ENCODE measurements around the gene GINM1.

DNA sequence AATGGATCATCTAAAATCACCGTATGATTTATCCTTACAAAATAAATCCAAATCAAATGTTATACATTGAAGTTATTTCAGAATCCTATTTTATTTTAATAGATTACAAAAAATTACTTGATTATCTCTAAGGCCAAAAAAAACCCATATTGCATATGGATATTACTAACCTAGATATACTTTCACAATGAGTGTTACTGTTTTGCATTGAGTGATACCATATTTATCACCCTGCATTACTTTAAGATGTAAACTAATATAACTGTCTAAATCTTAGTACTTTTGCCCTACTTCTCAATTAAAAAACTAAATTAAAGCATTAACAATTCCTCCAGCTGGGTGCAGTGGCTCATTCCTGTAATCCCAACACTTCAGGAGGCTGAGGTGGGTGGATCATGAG, 31.4 kb upstream of the GINM1 start:
- TF ChIP-seq RAD21 (IDR thresholded peaks at IDR 0.05; ENCODE audit: low read depth), result no peak
- TF ChIP-seq, protein P1, sequence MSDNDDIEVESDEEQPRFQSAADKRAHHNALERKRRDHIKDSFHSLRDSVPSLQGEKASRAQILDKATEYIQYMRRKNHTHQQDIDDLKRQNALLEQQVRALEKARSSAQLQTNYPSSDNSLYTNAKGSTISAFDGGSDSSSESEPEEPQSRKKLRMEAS (IDR thresholded peaks at IDR 0.05), result no peak
- TF ChIP-seq, protein P2, sequence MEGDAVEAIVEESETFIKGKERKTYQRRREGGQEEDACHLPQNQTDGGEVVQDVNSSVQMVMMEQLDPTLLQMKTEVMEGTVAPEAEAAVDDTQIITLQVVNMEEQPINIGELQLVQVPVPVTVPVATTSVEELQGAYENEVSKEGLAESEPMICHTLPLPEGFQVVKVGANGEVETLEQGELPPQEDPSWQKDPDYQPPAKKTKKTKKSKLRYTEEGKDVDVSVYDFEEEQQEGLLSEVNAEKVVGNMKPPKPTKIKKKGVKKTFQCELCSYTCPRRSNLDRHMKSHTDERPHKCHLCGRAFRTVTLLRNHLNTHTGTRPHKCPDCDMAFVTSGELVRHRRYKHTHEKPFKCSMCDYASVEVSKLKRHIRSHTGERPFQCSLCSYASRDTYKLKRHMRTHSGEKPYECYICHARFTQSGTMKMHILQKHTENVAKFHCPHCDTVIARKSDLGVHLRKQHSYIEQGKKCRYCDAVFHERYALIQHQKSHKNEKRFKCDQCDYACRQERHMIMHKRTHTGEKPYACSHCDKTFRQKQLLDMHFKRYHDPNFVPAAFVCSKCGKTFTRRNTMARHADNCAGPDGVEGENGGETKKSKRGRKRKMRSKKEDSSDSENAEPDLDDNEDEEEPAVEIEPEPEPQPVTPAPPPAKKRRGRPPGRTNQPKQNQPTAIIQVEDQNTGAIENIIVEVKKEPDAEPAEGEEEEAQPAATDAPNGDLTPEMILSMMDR (IDR thresholded peaks at IDR 0.05 in 2 of 3, conservative IDR thresholded peaks at IDR 0.05 in 1 of 3; ENCODE audit: borderline replicate concordance in 1 of 3, insufficient read depth in 1 of 3, low read depth in 2 of 3, low read length in 2 of 3), result no peak
- TF ChIP-seq POLR2AphosphoS5 (IDR thresholded peaks at IDR 0.05; ENCODE audit: low read depth, low read length), result no peak
- no peak for TF ChIP-seq POLR2A (IDR thresholded peaks at IDR 0.05; ENCODE audit: borderline replicate concordance, extremely low read depth, insufficient read depth, insufficient read length)
- TF ChIP-seq EZH2 (IDR thresholded peaks at IDR 0.05), result no peak
- no peak for TF ChIP-seq SIN3A (IDR thresholded peaks at IDR 0.05; ENCODE audit: low read depth)
- TF ChIP-seq, protein P3, sequence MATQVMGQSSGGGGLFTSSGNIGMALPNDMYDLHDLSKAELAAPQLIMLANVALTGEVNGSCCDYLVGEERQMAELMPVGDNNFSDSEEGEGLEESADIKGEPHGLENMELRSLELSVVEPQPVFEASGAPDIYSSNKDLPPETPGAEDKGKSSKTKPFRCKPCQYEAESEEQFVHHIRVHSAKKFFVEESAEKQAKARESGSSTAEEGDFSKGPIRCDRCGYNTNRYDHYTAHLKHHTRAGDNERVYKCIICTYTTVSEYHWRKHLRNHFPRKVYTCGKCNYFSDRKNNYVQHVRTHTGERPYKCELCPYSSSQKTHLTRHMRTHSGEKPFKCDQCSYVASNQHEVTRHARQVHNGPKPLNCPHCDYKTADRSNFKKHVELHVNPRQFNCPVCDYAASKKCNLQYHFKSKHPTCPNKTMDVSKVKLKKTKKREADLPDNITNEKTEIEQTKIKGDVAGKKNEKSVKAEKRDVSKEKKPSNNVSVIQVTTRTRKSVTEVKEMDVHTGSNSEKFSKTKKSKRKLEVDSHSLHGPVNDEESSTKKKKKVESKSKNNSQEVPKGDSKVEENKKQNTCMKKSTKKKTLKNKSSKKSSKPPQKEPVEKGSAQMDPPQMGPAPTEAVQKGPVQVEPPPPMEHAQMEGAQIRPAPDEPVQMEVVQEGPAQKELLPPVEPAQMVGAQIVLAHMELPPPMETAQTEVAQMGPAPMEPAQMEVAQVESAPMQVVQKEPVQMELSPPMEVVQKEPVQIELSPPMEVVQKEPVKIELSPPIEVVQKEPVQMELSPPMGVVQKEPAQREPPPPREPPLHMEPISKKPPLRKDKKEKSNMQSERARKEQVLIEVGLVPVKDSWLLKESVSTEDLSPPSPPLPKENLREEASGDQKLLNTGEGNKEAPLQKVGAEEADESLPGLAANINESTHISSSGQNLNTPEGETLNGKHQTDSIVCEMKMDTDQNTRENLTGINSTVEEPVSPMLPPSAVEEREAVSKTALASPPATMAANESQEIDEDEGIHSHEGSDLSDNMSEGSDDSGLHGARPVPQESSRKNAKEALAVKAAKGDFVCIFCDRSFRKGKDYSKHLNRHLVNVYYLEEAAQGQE (IDR thresholded peaks at IDR 0.05; ENCODE audit: low read depth), result no peak
